H9 (cell line): Measurements from ENCODE around the gene KLHDC3. TPM values are rescaled to one million over a fixed set of nuclear protein-coding genes. Genes with fewer than 3 reads are reported as not detected.
A peak's percentile ranks its signal among the peaks of the same experiment; 100 is the strongest.

Experiments
- DNase-seq: peaks from one replicate; pipeline ENCODE4 v3.0.0-alpha.2; 2017
- H2AFZ ChIP-seq: one replicate; pipeline ENCODE4 v1.6.1; 2013; ENCODE audit warnings: mild to moderate bottlenecking, low read length, control low read depth, moderate library complexity
- H2AK5ac ChIP-seq: 2 replicates; pipeline ENCODE4 v1.6.1; 2013; ENCODE audit warnings: low read length, control low read depth, mixed read lengths; ENCODE audit not compliant: insufficient read length
- H2BK120ac ChIP-seq: one replicate; pipeline ENCODE4 v1.6.1; 2013; ENCODE audit warnings: low read depth, mild to moderate bottlenecking, low read length, control low read depth, inconsistent platforms; ENCODE audit not compliant: poor library complexity, severe bottlenecking
- H2BK12ac ChIP-seq: 2 replicates; pipeline ENCODE4 v1.6.1; 2013; ENCODE audit warnings: low read length, control low read depth, mixed read lengths, low read depth; ENCODE audit not compliant: insufficient read length
- H2BK15ac ChIP-seq: 2 replicates; pipeline ENCODE4 v1.6.1; 2013; ENCODE audit warnings: low read depth, low read length, control low read depth
- H2BK20ac ChIP-seq: one replicate; pipeline ENCODE4 v1.6.1; 2013; ENCODE audit warnings: low read depth, mild to moderate bottlenecking, low read length, control low read depth, inconsistent platforms; ENCODE audit not compliant: poor library complexity, severe bottlenecking
- H2BK5ac ChIP-seq: 2 replicates; pipeline ENCODE4 v1.6.1; 2013; ENCODE audit warnings: low read length, control low read depth, mixed read lengths; ENCODE audit not compliant: insufficient read length
- H3K14ac ChIP-seq: 2 replicates; pipeline ENCODE4 v1.6.1; 2013; ENCODE audit warnings: low read length, control low read depth; ENCODE audit not compliant: insufficient read depth
- H3K18ac ChIP-seq: 2 replicates; pipeline ENCODE4 v1.6.1; 2013; ENCODE audit warnings: low read depth, mild to moderate bottlenecking, mixed read lengths, low read length, control low read depth; ENCODE audit not compliant: insufficient read length
- H3K23ac ChIP-seq: 2 replicates; pipeline ENCODE4 v1.6.1; 2013; ENCODE audit warnings: low read length, control low read depth, mixed read lengths, low read depth; ENCODE audit not compliant: insufficient read length
- H3K23me2 ChIP-seq: 2 replicates; pipeline ENCODE4 v1.6.1; 2013; ENCODE audit warnings: low read depth, mild to moderate bottlenecking, mixed read lengths, low read length, control low read depth; ENCODE audit not compliant: insufficient read length, poor library complexity, severe bottlenecking
- H3K27ac ChIP-seq: 2 replicates; pipeline ENCODE4 v1.5.1; 2013; ENCODE audit warnings: low read length, control low read depth, mixed read lengths, low read depth; ENCODE audit not compliant: insufficient read length
- H3K27me3 ChIP-seq: 2 replicates; pipeline ENCODE4 v1.6.1; 2013; ENCODE audit warnings: low read length, control low read depth, inconsistent platforms; ENCODE audit not compliant: insufficient read depth
- H3K4ac ChIP-seq: 2 replicates; pipeline ENCODE4 v1.6.1; 2013; ENCODE audit warnings: low read depth, mild to moderate bottlenecking, control low read depth, inconsistent platforms, low read length, moderate library complexity
- H3K4me1 ChIP-seq: 2 replicates; pipeline ENCODE4 v1.6.1; 2013; ENCODE audit warnings: low read length, control low read depth, inconsistent platforms; ENCODE audit not compliant: insufficient read depth
- H3K4me2 ChIP-seq: 2 replicates; pipeline ENCODE4 v1.6.1; 2013; ENCODE audit warnings: low read length, control low read depth, mixed read lengths; ENCODE audit not compliant: insufficient read length, insufficient read depth
- H3K56ac ChIP-seq: 2 replicates; pipeline ENCODE4 v1.6.1; 2013; ENCODE audit warnings: low read depth, mild to moderate bottlenecking, mixed read lengths, low read length, control low read depth; ENCODE audit not compliant: insufficient read length
- H3K79me1 ChIP-seq: 2 replicates; pipeline ENCODE4 v1.6.1; 2013; ENCODE audit warnings: low read depth, mild to moderate bottlenecking, moderate library complexity, low read length, control low read depth, inconsistent platforms; ENCODE audit not compliant: insufficient read depth, poor library complexity, severe bottlenecking
- H3K79me2 ChIP-seq: 2 replicates; pipeline ENCODE4 v1.6.1; 2013; ENCODE audit warnings: low read length, control low read depth, inconsistent platforms; ENCODE audit not compliant: insufficient read depth
- H3K9ac ChIP-seq: 2 replicates; pipeline ENCODE4 v1.6.1; 2013; ENCODE audit warnings: low read length, control low read depth, mixed read lengths; ENCODE audit not compliant: insufficient read length; ENCODE audit errors: extremely low read depth
- H3K9me3 ChIP-seq: one replicate; pipeline ENCODE4 v1.6.1; 2013; ENCODE audit warnings: low read depth, low read length, inconsistent platforms; ENCODE audit not compliant: control insufficient read depth
- H3T11ph ChIP-seq: one replicate; pipeline ENCODE4 v1.6.1; 2013; ENCODE audit warnings: mild to moderate bottlenecking, low read length, control low read depth, inconsistent platforms
- H4K20me1 ChIP-seq: one replicate; pipeline ENCODE4 v1.6.1; 2013; ENCODE audit not compliant: control insufficient read depth, insufficient read length, insufficient read depth
- H4K5ac ChIP-seq: 2 replicates; pipeline ENCODE4 v1.6.1; 2013; ENCODE audit warnings: low read depth, mild to moderate bottlenecking, mixed read lengths, low read length, control low read depth; ENCODE audit not compliant: insufficient read length
- H4K8ac ChIP-seq: replicated peaks from 2 replicates; pipeline ENCODE4 v1.6.1; 2013; ENCODE audit warnings: low read length, control low read depth, mixed read lengths, low read depth; ENCODE audit not compliant: insufficient read length
- H4K91ac ChIP-seq: 2 replicates; pipeline ENCODE4 v1.6.1; 2013; ENCODE audit warnings: low read depth, mild to moderate bottlenecking, moderate library complexity, mixed read lengths, low read length, control low read depth; ENCODE audit not compliant: insufficient read length
- H3K27ac Mint-ChIP-seq, 3 experiments: 2 replicates in 2 of 3; 3 replicates in 1 of 3; pipeline ENCODE4 v1.8.0; 2020 to 2021; ENCODE audit warnings: mixed read lengths in 3 of 3, mild to moderate bottlenecking in 1 of 3, moderate library complexity in 1 of 3
- H3K27me3 Mint-ChIP-seq: 2 replicates; pipeline ENCODE4 v1.8.0; 2021; ENCODE audit warnings: low read depth, mild to moderate bottlenecking, moderate library complexity, mixed read lengths
- H3K36me3 Mint-ChIP-seq, 3 experiments: 2 replicates in 2 of 3; 3 replicates in 1 of 3; pipeline ENCODE4 v1.8.0; 2020 to 2021; ENCODE audit warnings: low read depth in 3 of 3, mixed read lengths in 3 of 3; ENCODE audit not compliant: insufficient read depth in 1 of 3
- H3K4me1 Mint-ChIP-seq, 2 experiments: 2 replicates each; pipeline ENCODE4 v1.8.0; 2020; ENCODE audit warnings: mixed read lengths in 2 of 2
- H3K4me3 Mint-ChIP-seq, 2 experiments: 2 replicates in 1 of 2; 3 replicates in 1 of 2; pipeline ENCODE4 v1.8.0; 2020 to 2021; ENCODE audit warnings: mild to moderate bottlenecking in 2 of 2, mixed read lengths in 2 of 2, moderate library complexity in 1 of 2
- H3K9me3 Mint-ChIP-seq, 2 experiments: 2 replicates in 1 of 2; 3 replicates in 1 of 2; pipeline ENCODE4 v1.8.0; 2020; ENCODE audit warnings: mild to moderate bottlenecking in 2 of 2, mixed read lengths in 2 of 2, moderate library complexity in 1 of 2
- WGBS: extraction: QIAGEN DNeasy Blood & Tissue Kit; methylation state at CpG from one replicate; pipeline ENCODE4 v1.1.7; 2013; ENCODE audit warnings: missing lambda C conversion rate, low lambda C conversion rate, mixed read lengths; ENCODE audit not compliant: insufficient read length; ENCODE audit errors: extremely low coverage; 5-methylcytosine and 5-hydroxymethylcytosine counted together
- total RNA-seq: library from RNA; stranded (reverse); gene quantifications from 2 replicates; pipeline ENCODE4 v1.2.1, GENCODE V29; 2021
- TF ChIP-seq, protein P1 (sequence below): fragments of 200-600 bp; sonication (generic); conservative IDR thresholded peaks from 3 replicates; pipeline ENCODE4 v1.8.0; 2021; ENCODE audit warnings: antibody characterized with exemption, mild to moderate bottlenecking

The KLHDC3 gene
- total RNA-seq, 1 experiment from 2014 or later, result 146 TPM

GRCh38 chr6:43011207-43011606, 2.8 kb upstream of the KLHDC3 start:
- Histone ChIP-seq H3T11ph (no peak overlapping the region), H3K23ac (no peak overlapping the region), H2BK20ac (no peak overlapping the region), H3K18ac (no peak overlapping the region), H3K4me2 (no peak overlapping the region), H3K27me3 (no peaks in the 10 kb centered on the region), H2BK120ac (no peak overlapping the region), H2BK12ac (no peak overlapping the region), H3K56ac (no peak overlapping the region), H3K9me3 (no peaks in the 10 kb centered on the region), H3K27ac (no peak overlapping the region), H3K4ac (no peak overlapping the region), H3K79me2 (peaks cover 11% of the 10 kb centered on the region; the same call in 1 of the 2 replicates), H2BK5ac (no peak overlapping the region), H4K91ac (no peak overlapping the region), H3K14ac (no peak overlapping the region), H2AFZ (no peak overlapping the region), H4K5ac (no peak overlapping the region), H2BK15ac (no peak overlapping the region), H2AK5ac (no peak overlapping the region), H3K4me1 (peaks cover 2% of the 10 kb centered on the region; the same call in 1 of the 2 replicates), H3K9ac (no peak overlapping the region), H4K20me1 (no peaks in the 10 kb centered on the region), H3K79me1 (no peaks in the 10 kb centered on the region), H4K8ac (no peak overlapping the region), H3K23me2 (peaks cover 6% of the 10 kb centered on the region)
- H3K27ac Mint-ChIP-seq, result no peak overlapping the region
- H3K4me1 Mint-ChIP-seq, result peaks cover 22 to 29% of the 10 kb centered on the region in 2 experiments
- DNase-seq, result peak; percentile 41
- H3K36me3 Mint-ChIP-seq, result peaks cover 27 to 73% (median 72%) of the 10 kb centered on the region in 3 experiments; a peak in 6 of 7 replicates
- TF ChIP-seq, protein P1, sequence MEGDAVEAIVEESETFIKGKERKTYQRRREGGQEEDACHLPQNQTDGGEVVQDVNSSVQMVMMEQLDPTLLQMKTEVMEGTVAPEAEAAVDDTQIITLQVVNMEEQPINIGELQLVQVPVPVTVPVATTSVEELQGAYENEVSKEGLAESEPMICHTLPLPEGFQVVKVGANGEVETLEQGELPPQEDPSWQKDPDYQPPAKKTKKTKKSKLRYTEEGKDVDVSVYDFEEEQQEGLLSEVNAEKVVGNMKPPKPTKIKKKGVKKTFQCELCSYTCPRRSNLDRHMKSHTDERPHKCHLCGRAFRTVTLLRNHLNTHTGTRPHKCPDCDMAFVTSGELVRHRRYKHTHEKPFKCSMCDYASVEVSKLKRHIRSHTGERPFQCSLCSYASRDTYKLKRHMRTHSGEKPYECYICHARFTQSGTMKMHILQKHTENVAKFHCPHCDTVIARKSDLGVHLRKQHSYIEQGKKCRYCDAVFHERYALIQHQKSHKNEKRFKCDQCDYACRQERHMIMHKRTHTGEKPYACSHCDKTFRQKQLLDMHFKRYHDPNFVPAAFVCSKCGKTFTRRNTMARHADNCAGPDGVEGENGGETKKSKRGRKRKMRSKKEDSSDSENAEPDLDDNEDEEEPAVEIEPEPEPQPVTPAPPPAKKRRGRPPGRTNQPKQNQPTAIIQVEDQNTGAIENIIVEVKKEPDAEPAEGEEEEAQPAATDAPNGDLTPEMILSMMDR, result peak; percentile 31; the same call in 2 of the 3 replicates
- H3K9me3 Mint-ChIP-seq, result no peaks in the 10 kb centered on the region; a peak in 1 of 5 replicates
- no peaks in the 10 kb centered on the region for H3K27me3 Mint-ChIP-seq
- H3K4me3 Mint-ChIP-seq, result peak overlapping the region in 1 of 2 experiments; percentile 15; a peak in 2 of 5 replicates
- no CpG with 5 or more reads among the region's 6 CpGs for WGBS
